ENCODE results near the gene ZBTB7A.

The ZBTB7A gene

GRCh38 chr19:4094291-4094690, 27.6 kb upstream of the ZBTB7A start:
- DNase-seq (ENCODE audit: low spot score) = no peak

- no peak for DNase-seq (ENCODE audit: low spot score)
Measured at GRCh38 chr19:4093643-4094175, 27.0 kb upstream of the ZBTB7A start.

- no peak for DNase-seq (ENCODE audit: low spot score)
Measured at GRCh38 chr19:4090356-4091220, 23.9 kb upstream of the ZBTB7A start.

DNA sequence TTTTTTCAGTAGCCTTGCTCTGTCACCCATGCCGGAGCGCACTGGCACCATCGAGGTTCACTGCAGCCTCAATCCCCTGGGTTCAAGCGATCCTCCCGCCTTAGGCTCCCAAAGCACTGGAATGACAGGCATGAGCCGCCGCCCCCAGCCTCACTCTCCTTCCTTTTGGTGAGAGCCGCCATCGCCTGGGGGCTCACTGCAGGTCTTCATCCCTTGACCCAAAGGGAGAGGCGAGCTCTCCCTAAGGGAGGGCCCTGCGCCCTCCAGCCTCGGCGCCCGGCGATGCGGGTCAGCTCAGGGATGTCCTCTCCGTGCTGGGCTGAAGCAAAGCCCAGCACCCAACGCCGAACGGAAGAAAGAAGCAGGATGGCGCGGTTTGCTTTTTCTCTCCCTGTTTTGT, 23.2 kb upstream of the ZBTB7A start:
- DNase-seq (ENCODE audit: low spot score) = no peak

DNA sequence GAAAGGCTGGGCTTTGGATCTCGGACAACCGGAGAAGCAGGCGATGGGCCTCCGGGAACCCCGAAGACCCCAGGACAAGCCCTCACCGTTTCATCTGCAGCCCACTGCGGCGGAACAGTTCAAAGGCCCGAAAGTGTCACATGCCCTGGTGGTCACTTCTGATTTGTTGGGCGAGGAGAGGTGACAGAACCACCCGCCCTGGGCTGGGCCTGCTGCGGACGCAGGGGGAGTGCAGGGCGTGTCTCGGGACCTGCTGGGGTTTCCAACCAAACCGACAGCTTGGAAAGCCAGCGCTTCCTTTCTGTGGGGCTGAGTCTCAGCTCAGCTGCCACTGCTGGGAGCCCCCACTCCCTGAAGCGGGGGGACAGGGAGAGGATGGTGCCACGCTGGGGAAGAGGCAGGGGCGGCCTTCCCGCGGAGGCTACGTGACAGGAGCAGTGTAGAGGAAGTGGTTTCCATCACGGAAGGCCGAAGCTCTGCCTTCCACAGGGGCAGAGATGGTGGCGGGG, 22.8 kb upstream of the ZBTB7A start:
- DNase-seq (ENCODE audit: low spot score) = no peak

GRCh38 chr19:4088975-4089374, 22.3 kb upstream of the ZBTB7A start:
- no peak for DNase-seq (ENCODE audit: low spot score)

DNA sequence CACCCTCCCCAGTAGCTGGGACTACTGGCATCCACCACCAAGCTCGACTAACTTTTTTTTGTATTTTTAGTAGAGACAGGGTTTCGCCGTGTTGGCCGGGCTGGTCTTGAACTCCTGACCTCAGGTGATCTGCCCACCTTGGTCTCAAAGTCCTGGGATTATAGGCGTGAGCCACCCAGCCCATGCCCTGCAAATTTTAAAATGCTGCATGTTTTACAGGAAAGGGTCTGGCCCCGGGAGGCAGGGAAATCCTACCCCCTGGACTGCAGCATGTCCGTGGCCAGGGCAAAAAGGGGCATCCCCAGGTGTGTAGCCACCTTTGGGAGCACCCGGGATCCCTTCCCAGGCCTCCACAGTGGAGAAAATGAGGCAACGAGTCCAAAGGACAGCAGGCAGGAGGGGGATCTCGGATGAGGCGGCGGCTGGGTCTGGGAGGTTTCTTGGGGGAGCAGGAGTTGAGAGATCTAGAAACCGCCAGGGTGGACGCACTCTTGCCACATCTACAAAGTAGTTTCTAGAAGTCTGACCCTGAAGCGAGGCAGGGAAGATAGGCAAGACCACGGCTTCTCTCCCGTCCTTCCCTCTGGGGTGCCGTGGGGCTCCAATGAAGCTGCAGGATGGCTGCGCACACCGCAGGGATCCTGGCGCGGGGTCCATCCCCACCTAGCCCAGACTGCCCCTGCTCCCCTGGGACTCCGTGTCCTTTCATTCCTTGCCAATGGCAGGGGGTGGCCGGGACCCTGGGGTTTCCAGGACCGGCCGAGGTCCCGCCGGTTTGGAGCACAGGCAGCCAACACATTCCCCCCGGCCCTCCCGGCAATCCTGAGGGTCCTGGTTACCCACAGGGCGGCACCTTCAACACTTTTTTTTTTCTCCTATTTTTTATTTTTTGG, 21.3 kb upstream of the ZBTB7A start:
- DNase-seq (ENCODE audit: low spot score) = no peak

- DNase-seq (ENCODE audit: low spot score) = no peak
Measured at GRCh38 chr19:4086411-4086867, 19.7 kb upstream of the ZBTB7A start.

DNA sequence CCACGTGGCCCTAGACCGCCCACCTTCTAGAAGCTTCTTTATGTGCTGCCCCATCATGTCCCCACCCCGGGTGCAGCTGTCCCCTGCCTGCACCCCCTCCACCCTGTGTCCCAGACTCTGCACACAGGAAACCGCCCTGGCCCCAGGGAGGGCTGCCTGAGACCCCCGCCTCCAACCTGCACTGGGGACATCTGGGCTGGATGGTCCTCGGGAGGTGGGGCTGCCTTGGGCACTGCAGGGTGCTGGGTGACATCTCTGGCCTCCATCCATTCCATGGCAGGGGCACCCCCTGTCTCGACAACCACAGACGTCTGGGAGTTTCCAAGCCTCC, 17.8 kb upstream of the ZBTB7A start:
- DNase-seq (ENCODE audit: low spot score) = no peak

- DNase-seq (ENCODE audit: low spot score) = no peak
Measured at GRCh38 chr19:4083677-4084546, 17.2 kb upstream of the ZBTB7A start.

- DNase-seq (ENCODE audit: low spot score) = no peak
Measured at GRCh38 chr19:4082172-4082571, 15.5 kb upstream of the ZBTB7A start.

DNA sequence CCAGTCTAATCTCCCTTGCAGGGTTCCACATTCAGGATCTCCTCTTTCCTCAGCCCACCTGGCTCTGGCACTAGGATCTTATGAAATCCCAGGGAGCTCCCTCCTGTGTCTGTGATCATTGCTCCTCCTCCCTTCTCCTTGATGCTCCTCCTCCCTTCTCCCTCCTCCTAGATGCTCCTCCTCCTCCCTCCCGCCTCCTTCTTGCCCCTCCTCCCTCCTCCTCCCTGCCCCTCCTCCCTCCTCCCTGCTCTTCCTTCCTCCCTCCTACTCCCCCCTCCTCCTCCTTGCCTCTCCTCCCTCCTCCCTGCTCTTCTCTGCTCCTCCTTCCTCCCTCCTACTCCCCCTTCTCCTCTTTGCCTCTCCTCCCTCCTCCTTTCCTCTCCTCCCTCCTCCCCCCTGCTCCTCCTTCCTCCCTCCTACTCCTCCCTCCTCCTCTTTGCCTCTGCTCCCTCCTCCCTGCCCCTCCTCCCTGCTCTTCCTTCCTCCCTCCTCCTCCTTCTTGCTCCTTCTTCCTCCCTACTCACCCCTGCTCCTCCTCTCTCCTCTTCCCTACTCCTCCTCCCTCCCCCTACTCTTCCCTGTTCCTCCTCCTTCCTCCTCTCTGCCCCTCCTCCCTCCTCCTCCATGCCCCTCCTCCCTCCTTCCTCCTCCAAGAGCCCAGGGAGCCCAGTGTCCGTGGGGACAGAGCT, 14.9 kb upstream of the ZBTB7A start:
- DNase-seq (ENCODE audit: low spot score) = no peak

DNA sequence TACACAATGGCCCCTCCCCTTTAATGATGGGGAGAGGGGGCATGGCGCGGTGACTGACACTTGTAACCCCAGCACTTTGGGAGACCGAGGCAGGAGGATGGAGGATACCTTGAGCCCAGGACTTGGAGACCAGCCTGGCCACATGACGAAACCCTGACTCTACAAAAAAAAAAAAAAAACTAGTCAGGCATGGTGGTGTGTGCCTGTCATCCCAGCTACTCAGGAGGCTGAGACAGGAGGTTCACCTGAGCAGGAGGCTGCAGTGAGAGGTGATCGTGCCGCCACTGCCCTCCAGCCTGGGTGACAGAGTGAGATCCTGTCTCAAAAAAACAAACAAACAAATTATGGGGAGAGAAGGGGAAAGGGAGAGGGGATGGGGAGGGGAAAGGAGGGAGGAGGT, 13.8 kb upstream of the ZBTB7A start:
- DNase-seq (ENCODE audit: low spot score) = no peak

- DNase-seq (ENCODE audit: low spot score) = no peak
Measured at GRCh38 chr19:4077800-4078684, 11.3 kb upstream of the ZBTB7A start.

DNA sequence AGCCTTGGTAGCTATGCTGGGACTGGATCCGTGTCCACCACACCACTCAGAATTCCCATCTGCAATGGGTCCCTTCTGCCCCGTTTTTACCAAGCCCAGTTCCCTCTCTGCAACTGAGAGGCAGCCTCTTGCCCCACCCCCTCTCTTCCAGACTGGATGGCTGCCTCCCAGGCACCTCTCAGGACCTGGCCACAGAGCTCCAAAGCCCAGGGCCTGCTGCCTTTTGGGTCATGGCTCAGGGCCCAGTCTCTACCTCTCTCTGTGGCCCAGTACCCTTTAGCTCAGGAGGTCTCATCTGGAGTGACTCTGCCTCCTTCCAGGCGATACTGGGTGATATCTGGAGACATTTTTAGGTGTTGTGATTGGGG, 10.3 kb upstream of the ZBTB7A start:
- DNase-seq (ENCODE audit: low spot score) = no peak

DNA sequence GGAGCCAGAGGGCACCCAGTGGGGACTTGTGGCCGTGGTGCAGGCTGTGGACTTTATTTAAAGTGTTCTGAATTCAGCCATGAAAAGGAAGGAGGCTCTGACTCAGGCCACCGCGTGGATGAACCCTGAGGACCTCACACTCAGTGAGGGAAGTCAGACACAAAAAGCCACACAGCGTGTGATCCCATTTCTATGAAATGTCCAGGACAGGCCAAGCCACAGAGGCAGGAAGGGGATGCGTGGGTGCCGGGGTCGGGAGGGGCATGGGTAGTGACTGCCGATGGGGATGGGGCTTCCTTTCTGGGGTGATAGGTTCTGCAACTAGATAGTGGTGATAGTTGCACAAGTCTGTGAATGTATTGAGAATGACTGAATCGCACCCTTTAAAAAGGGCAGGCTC, 8.7 kb upstream of the ZBTB7A start:
- no peak for DNase-seq (ENCODE audit: low spot score)

- DNase-seq (ENCODE audit: low spot score) = no peak
Measured at GRCh38 chr19:4071610-4072009, 4.9 kb upstream of the ZBTB7A start.

- DNase-seq (ENCODE audit: low spot score) = no peak
Measured at GRCh38 chr19:4069331-4069959, 2.7 kb upstream of the ZBTB7A start.

GRCh38 chr19:4068047-4068966, 1.6 kb upstream of the ZBTB7A start:
- no peak for DNase-seq (ENCODE audit: low spot score)
